ENCODE measurements around the gene TENM4.

DNA sequence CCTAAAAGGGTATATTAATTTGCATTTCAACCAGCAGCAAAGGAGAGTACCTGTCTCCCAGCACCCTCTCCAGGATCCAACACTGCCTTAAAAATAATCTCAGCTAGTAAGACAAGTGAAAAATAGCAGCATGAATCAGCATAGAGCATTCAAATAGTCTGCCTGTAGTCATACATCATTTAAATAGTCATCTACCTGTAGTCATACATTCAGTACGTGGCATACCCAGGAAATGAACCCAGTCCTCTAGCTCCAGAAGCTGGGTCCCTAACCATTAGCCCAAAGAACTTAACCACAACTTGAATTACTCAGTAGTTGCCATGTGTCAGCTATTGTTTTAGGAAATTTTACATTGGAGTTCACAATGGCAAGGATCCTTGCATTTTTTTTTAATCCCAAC, 9.3 kb downstream of the TENM4 start:
- TF ChIP-seq, protein P1, sequence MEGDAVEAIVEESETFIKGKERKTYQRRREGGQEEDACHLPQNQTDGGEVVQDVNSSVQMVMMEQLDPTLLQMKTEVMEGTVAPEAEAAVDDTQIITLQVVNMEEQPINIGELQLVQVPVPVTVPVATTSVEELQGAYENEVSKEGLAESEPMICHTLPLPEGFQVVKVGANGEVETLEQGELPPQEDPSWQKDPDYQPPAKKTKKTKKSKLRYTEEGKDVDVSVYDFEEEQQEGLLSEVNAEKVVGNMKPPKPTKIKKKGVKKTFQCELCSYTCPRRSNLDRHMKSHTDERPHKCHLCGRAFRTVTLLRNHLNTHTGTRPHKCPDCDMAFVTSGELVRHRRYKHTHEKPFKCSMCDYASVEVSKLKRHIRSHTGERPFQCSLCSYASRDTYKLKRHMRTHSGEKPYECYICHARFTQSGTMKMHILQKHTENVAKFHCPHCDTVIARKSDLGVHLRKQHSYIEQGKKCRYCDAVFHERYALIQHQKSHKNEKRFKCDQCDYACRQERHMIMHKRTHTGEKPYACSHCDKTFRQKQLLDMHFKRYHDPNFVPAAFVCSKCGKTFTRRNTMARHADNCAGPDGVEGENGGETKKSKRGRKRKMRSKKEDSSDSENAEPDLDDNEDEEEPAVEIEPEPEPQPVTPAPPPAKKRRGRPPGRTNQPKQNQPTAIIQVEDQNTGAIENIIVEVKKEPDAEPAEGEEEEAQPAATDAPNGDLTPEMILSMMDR (IDR thresholded peaks at IDR 0.05): no peak
- TF ChIP-seq POLR2A (IDR thresholded peaks at IDR 0.05): no peak

Data from heart left ventricle (tissue), 13 donors.